NCI-H2081 (cell line): ENCODE measurements around the gene FCSK.

ENCODE experiments used
- DNase-seq, 2 experiments: peaks; one replicate each; lab custom pipeline; 2025; lab: John Stamatoyannopoulos, UW

The FCSK gene

DNA sequence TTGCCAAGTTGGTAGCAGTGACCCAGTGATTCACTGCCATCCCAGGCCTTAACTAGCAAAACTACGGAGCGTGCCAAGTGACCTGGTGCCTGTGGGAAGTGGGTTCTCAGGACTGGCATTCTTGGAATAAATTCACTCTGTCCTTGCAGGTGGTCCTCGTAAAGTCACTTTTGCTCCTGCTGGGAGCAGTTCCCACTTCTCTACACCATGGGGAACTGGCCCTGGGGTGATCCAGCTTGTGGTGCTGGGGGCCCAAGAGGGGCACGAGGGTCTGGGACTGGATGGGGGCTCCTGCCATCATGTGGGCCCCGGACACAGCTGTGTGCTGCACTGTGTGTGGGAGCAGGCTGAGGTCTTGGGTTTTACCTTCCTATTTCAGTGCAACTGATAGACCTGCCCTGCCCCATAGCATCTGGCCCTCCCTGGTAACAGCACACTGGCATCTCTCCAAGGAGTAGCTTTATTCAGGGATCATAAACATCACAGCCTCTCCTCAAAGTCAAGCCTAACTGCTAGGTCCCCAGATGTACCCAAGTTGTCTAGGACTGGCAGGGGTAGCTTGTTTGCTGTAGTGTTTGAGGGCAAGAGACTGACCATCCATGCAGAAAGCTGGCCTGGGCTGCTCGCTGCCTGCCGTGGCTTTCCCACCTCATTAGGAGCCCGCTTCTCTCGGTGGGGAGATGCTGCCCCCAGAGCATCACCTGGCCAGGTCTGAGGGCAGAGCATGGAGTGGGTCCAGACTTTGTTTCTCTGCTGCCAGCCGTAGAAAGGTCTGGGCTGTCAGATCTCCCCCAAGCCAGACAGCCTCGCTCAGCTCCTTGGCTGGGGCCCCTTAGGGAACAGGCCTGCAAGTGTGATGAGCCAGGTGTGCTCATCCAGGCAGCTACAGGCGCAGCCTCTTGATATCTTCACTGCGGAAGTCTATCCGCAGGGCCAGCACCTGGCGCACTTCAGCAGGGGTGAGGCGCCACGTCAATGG lies 26.0 kb downstream of the FCSK start:
- no peak for DNase-seq

DNA sequence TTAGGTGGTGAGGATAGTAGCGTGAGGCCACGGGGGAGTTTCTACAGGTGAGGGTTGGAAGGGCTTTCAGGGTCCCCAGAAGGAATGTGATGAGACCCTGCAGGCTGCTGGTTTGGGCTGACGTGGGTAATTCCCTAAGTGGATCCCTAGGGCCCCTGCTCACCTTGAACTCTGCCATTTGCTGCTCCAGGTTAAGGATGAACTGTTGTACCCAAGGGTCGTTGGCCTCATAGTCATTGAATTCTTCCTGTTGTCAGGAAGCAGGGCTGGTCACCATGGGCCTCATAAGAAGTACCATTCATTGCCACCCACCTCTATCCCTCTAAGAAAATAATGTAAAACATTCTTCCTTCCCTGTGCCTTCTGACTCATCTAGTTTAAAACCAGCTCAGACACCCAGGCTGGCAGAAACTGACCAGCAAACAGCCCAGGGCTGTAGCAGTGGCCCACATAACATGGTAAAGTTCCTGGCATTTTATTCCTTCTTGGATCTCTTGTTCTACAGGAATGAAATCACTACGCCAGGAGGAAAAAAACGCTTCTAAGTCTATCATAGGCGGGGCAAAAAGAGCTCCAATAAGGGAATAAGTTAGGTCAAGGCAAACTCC lies 27.6 kb downstream of the FCSK start:
- DNase-seq, result no peak

DNA sequence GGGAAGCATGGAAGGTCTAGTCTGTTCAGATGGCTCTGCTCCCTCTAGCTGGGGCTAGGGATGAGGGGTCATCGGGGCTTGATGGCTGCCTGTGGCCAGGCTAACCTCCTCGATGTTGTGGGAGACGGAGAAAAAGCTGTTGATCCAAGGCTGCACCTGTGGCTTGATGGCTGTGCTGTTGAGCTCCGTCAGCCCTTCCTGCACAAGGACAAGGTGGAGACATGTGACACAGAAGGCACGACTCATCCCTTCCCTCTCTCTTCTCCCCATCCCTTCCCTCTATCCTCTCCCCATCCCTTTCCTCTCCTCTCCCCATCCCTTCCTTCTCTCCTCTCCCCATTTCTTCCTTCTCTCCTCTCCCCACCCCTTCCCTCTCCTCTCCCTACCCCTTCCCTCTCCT lies 28.2 kb downstream of the FCSK start:
- DNase-seq, result no peak

DNA sequence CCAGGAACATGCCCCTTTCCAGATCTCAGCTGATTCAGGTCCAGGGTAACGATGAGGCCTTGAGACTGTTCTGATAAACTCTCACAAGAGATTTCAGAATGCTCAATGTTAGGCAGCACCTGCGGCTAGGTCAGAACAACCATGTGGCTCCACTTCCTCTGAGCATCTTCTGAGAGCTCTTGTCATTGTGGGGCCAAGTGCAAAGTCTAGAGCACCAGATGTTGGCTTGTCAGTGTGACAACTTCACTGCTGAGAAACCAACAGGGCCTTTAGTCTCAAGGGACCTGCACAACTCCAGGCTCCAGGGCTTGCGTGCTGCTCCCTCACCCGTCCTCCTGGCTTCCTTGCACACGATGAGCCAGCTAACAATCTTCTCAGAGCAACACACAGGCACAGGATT lies 29.0 kb downstream of the FCSK start:
- DNase-seq, result no peak

DNA sequence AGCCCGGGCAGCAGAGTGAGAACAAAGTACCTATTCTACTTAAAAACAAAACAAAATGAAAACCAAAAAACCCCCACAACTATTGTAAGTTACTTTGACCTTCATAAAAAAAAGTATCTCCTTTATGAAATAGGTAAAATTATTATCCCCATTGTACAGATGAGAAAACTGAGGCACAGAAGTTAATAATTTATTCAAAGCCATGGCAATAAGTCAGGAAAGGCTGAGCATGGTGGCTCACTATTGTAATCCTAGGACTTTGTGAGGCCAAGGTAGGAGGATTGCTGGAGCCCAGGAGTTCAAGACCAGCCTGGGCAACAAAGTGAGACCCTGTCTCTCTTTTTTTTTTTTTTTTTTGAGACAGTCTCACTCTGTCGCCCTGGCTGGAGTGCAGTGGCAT lies 30.5 kb downstream of the FCSK start:
- no peak for DNase-seq

DNA sequence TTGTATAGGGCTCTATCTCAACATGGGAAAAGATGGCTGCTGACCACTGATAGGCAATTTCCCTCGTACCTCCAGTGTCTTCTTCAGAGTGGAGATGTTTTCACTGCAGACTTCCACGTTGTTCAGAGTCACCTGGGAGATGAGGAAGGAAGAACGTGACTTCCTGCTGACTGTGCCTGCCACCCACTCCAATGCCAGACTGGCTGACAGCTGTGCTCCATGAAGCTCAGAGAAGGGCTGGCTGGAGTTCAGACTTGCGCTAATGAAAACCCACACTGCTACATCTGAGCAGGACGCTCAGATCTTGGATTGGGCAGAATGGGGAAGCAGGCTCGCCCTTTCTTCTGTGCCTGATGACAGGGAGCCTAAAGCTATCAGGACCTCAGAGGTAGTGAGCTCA lies 35.9 kb downstream of the FCSK start:
- DNase-seq, result no peak

DNA sequence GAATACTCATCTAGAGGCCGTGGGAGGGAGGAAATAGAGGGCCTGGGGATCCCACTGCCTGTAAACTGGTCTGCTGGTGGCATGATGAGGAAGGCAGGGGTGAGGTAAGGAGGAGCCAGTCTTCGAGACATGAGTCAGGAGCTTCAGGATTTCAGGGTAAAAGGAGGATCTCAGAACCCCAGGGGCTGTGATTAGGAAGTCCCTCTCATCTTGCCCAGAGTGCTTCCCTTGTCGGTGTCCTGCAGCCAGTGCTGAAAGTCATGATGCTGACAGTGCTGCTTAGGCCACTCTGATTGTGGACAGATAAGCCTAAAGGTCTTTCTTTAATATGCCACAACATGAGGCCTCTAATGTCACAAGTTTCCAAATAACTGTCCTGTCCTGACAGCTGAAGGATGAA lies 39.4 kb downstream of the FCSK start:
- DNase-seq, result no peak

DNA sequence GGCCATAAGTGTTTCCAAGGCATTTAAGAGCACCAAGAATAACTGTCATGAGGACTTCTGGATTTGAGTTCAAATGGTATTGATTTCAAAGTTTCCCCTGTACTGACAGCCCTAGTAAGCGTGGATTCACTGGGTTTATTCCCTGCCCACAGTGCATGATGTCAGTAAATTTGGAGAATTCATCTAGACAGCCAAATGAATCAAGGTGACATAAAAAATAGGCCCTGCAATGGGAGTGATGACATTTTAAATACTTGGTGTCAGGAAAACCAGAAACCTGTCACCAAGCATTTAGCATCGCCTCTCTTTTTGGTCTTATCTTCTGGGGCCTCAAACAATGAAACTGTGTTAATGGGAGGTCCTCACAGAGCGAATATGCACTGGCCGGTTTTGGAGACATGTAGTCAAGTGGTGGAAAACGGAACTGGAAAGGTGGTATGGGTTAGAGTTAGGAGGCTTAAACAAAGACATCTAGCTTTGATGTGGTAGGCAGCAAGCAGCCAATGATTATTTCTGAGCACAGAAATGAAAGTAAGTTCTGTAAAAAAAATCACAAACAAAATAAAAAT lies 39.9 kb downstream of the FCSK start:
- DNase-seq, result no peak

DNA sequence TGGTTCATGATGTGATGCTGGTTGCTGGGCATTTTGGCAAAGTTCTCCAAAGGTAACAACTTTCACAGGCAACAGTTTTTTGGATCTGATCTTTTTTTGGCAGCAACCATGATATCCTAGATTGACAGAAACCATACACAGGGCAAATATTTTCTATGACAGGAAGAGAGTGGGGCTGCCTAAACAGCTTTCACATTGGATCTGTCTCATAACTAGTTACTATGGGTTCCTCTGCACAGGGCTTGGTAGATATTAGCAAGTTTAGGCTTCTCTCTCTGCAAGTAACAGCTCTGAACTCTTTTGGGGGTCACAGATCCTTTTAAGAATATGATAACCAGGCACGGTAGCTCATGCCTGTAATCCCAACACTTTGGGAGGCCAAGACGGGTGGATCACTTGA lies 40.4 kb downstream of the FCSK start:
- DNase-seq, result no peak

DNA sequence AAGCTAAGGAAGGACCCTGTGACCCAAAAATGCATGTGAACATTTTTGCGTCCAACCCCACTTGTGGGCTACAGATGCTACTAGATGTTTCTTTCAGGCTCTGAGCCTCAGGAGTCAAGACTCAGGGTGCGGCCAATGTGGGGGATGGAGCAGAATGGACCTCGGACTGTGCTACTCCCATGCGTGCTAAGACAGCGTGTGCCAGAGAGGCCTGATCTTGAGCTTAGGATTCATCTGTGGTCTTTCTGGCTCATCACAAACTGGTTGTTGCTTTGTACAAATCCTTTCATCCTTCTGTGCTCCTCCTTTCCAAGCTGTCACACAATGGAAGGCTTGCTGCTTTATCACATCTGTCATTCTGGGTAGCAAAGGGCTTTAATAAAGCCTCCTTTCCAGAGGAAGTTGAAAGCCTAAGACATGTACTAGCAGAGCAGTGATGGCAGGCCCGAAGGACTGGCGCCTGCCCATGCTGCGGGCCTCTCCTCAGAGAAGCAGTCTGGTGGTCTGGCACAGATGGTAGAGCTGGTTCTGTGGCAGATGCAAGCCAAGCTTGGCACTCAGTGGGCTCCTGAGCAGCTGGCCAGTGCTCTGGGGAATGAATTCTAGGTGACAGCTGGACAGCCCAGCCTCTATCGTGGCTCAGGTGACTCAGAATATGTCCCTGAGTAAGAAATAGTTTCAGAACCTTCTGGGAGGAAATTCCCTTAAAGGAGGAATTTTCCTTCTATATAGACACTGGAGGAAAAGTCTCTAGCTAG lies 41.2 kb downstream of the FCSK start:
- DNase-seq, result no peak

DNA sequence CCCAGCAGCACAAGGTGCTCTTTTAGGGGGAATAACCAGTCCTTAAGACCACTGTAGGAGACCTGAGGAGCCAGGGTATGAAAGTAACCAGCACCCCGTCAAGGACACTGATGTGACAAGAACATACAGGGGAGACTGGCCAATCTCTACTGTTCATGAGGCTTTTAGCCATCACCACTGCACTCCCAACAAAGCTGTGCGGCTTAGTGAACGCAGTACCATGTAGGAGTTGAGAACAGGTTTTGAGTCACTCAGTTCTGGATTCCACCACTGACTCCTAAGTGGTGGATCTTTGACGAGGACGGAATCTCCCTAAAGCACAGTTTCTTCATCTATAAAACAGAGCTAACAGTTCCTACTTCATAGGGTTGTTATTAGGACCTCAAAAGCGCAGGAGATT lies 42.1 kb downstream of the FCSK start:
- no peak for DNase-seq

DNA sequence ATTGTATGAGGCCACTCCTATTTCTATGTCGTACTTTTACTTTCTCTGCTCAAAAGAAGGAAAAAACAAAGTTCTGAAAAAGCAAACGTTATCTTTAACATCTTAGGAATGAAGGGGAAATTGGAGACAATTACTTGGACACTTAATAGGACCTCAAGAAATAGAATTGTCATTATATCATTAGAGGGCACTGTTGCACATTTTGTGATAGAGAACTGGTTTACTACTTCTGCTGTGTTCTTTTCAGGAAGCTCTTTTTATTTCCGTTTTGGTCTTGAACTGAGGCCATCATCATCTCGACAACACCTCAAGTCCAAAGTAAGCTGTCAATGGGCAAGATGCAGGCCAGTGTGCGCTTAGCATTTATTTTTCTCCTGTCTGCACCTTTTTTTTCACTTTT lies 54.4 kb downstream of the FCSK start:
- no peak for DNase-seq

DNA sequence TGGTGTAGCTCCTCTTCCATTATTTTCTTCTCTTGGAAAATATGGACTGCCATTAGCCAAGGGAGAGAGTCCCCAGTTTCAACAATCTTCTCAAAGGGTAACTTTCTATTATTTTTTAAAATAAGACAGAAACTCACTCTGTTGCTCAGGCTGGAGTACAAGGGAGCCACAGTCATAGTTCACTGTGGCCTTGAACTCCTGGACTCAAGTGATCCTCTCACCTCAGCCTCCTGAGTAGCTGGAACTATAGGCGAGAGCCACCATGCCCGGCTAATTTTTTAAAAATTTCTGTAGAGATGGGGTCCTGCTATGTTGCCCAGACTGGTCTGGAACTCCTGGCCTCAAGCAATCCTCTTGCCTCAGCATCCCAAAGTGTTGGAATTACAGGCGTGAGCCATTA lies 55.8 kb downstream of the FCSK start:
- no peak for DNase-seq

DNA sequence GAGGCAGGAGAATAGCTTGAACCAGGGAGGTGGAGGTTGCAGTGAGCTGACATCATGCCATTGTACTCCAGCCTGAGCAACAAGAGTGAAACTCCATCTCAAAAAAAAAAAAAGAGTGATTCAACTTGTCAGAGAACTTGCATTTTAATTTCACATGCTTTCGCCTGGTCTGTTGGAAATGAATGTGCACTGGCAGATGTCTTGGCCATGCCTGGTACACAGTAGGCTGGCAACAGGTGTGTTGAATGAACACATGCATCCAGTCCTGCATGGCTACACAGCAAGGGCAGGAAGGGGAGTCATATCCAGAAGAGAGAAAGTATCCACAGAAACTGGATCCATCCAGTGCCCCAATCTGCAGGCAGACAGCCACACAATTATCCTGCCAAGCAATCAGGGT lies 57.4 kb downstream of the FCSK start:
- DNase-seq, result no peak

DNA sequence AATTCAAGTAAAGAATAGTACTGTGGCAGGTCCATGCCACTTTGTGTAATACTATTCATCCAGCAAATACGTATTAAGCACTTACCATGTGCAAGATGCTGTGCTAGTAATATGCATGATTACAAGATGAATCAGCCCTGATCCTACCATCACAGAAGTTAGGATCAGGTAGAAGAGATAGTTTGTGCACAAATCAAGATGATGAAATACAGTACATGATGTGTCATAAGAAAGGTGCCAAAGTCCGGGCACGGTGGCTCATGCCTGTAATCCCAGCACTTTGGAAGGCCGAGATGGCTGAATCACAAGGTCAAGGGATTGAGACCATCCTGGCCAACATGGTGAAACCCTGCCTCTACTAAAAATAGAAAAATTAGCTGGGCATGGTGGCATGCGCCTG lies 58.1 kb downstream of the FCSK start:
- DNase-seq, result no peak

DNA sequence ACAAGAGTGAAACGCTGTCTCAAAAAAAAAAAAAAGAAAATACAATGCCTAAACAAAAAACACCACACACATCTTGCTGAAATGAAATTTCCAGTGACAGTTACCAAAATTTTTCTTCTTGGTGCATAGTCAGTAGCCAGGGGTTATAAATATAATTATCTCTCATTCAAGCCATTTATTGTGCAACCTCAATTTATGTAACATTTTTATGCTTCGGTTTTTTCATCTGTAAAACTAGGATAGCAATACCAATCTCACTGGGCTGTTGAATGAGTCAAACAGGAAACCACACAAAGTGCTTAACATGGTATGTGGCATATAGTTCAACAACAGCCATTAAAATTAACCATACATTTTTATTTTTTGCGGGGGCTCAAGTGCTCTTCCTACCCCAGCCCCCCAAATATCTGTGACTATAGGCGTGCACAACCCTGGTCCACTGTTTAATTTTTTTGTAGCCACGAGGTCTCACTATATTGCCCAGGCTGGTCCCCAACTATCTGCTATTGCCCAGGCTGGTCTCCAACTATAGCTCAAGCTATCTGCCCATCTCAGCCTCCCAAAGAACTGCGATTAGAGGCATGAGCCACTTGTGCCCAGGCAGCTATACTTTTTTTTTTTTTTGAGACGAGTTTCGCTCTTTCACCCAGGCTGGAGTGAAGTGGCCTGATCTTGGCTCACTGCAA lies 66.4 kb downstream of the FCSK start:
- DNase-seq, result no peak

DNA sequence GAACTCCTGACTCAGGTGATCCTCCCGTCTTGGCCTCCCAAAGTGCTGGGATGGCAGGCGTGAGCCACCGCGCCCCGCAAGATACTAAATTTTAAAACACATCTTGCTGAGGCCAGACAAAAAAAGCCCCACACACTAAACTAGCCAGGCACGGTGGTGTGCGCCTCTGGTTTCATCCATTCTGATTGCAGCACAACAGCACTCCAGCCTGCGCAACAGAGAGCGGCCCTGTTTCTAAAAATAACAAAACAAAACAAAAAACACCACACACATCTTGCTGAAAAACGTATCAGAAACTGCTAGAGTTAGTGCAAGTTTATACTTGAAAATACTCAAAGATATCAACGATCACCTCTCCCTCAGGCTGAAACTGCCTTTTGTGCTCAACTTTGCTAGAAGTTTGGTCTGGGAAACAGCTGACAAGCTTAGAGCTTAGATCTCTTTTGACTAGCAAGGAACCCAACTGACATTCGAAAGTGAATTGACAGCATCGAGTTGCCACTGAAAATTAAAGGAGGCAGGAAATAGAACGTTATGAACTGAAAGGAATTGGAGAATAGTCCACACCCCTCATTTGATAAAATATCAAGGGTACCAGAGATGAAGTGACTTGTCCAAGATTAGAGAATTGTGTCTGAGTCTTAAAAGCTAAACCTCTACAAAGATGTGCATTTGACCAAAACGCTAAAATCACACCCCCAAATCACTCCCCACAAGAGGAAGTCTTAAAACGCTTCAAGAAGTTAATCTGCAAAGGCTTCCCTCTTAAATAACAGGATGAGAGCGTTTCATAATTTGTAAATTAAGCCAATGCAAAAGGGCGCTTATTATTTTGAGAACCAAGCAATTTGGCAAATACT lies 68.1 kb downstream of the FCSK start:
- no peak for DNase-seq

DNA sequence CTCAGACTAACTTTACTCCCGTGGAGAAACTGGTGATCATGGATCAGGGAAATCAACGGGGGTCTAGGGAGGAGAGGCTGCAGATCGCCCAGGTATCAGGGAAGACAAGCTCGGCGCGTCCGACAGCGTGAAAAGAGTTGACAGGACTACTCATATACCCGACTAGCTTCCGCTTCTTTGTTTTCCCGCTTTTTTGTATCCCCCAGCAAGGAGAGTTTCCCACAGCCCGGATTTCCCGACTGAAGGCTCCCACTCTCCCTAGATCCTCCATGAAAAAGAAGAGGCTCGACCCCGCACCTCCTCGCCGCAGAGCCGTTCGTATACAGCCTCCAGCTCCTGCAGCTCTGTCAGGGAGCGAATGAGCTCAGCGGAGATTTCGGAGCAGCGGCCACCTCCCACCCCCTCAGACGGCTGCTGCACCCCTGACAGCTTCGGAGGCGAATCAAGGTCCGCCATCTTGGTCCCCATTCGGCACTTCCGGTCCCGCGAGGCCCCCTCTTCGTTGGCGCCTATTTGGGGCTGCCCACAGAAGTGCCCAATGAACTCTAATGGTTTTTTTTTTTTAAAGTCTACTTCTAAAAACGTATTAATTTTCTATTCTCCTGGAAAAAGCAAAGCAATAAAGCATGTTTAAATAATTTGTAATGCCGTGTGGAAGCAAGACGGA lies 68.8 kb downstream of the FCSK start, which contains the start of gene COG4:
Gene COG4 (minus strand): TSS at position 479 of the 667 bp plus-strand sequence. CDS start 11 bp downstream, at position 468.
- DNase-seq, result peak; percentile 74 to 77

DNA sequence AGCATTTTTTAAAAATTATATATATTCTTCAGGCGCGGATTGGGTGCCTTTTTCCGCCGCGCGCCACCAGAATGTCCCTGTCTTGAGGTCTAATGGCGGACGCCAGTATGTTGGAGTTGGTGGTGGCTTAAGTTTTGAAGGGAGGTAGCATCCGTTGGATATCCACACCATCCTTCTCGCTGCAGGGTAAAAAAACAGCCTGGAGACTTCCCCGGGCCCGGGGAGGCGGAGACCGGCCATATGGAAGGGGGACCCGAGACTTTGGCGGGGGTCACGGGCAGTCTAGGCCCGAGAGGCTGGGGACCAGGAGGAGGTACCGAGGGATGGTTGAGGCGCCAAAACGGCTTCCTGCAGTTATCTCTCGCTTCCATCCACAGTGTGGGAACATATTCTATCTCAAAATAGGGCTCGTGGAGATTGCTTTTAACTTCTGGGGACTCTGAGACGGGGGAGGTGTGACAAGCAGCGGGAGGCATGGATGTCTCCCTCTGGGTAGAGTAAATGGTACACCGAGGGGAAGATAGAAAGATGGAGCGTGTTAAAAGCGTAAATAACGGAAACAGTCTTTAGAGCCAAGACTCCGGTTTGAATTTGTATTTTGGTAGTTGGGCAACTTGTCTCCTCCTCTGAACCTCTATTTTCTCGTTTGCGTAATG lies 69.5 kb downstream of the FCSK start, which contains the start of gene SF3B3:
Gene SF3B3 (plus strand): TSS at position 74 of the 656 bp plus-strand sequence. CDS start 2,841 bp downstream, outside the sequence.
- DNase-seq, result peak; percentile 60 to 73
